Measurements from ENCODE around the gene IP6K1. TPM values are rescaled to one million over a fixed set of nuclear protein-coding genes. Genes with fewer than 3 reads are reported as not detected.

The IP6K1 gene
- polyA plus RNA-seq, 1 donor (not counting 4 experiments of a cell fraction or from before 2014, with no cell fraction given), result 24.5 TPM

- Histone ChIP-seq H3K9ac (ENCODE audit: control insufficient read depth, extremely low read depth, insufficient read depth, low read length) (no peak overlapping the region), H3K9me3 (ENCODE audit: control insufficient read depth, low read depth, low read length) (no peaks in the 10 kb centered on the region), H3K9me1 (ENCODE audit: control insufficient read depth, extremely low read depth, insufficient read depth, low read length) (no peaks in the 10 kb centered on the region), H3K4me2 (ENCODE audit: control insufficient read depth, extremely low read depth, insufficient read depth, low read depth, low read length) (no peak overlapping the region), H2AFZ (ENCODE audit: control insufficient read depth, low read length) (no peak overlapping the region), H4K20me1 (ENCODE audit: control insufficient read depth, extremely low read depth, insufficient read depth, low read length) (no peaks in the 10 kb centered on the region), H3K36me3 (ENCODE audit: control insufficient read depth in 2 of 2, extremely low read depth in 1 of 2, insufficient read depth in 2 of 2, low read length in 2 of 2) (peaks cover 7 to 15% of the 10 kb centered on the region in 2 experiments), H3K79me2 (ENCODE audit: control insufficient read depth, insufficient read depth, low read length) (peaks cover 24% of the 10 kb centered on the region), H3K27ac (ENCODE audit: control insufficient read depth, insufficient read depth, low read length) (no peak overlapping the region), H3K4me3 (ENCODE audit: control insufficient read depth in 2 of 3, extremely low read depth in 1 of 3, insufficient read depth in 2 of 3, low read depth in 1 of 3, low read length in 3 of 3) (no peak overlapping the region), H3K4me1 (ENCODE audit: control insufficient read depth, extremely low read depth, insufficient read depth, low read length) (peaks cover 12% of the 10 kb centered on the region), H3K27me3 (ENCODE audit: control insufficient read depth, extremely low read depth, insufficient read depth, low read length) (no peaks in the 10 kb centered on the region)
- TF ChIP-seq EZH2 (IDR thresholded peaks at IDR 0.05; ENCODE audit: low read length), result no peak
- TF ChIP-seq, protein P1, sequence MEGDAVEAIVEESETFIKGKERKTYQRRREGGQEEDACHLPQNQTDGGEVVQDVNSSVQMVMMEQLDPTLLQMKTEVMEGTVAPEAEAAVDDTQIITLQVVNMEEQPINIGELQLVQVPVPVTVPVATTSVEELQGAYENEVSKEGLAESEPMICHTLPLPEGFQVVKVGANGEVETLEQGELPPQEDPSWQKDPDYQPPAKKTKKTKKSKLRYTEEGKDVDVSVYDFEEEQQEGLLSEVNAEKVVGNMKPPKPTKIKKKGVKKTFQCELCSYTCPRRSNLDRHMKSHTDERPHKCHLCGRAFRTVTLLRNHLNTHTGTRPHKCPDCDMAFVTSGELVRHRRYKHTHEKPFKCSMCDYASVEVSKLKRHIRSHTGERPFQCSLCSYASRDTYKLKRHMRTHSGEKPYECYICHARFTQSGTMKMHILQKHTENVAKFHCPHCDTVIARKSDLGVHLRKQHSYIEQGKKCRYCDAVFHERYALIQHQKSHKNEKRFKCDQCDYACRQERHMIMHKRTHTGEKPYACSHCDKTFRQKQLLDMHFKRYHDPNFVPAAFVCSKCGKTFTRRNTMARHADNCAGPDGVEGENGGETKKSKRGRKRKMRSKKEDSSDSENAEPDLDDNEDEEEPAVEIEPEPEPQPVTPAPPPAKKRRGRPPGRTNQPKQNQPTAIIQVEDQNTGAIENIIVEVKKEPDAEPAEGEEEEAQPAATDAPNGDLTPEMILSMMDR (optimal IDR thresholded peaks at IDR 0.05 in 1 of 3, IDR thresholded peaks at IDR 0.05 in 1 of 3, conservative IDR thresholded peaks at IDR 0.05 in 1 of 3; ENCODE audit: extremely low read depth in 1 of 3, insufficient read depth in 2 of 3, low read length in 3 of 3), result no peak
- no peak for DNase-seq (ENCODE audit: low read depth, low spot score)
- no peak for FAIRE-seq
- dilution Hi-C loops (cut with MboI; ENCODE audit: extremely low pct_ligation_motif_present, low sequenced_read_pairs), result loop anchor here (25.0 kb wide), 1 partner anchor 114 kb away; the partner anchor contains the start of genes CAMKV and TRAIP
These were observed 38.4 kb downstream of the IP6K1 start for GRCh38 chr3:49747792-49748480.

DNA sequence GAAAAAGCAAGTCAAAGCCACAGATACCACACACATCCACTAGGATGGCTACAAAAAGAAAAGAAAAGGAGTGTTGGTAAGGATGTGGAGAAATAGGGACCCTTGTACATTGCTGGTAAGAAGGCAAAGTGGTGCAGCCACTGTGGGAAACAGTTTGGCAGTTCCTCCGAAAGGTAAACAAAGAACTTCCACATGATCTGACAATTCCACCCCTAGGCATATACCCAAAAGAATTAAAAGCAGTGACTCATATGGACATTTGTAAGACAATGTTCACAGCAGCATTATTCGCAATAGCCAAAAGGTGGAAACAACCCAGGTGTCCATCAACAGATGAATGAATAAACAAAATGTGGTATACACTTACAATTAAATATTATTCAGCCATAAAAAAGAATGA lies 40.4 kb downstream of the IP6K1 start:
- H3K27me3 ChIP-seq (ENCODE audit: control insufficient read depth, extremely low read depth, insufficient read depth, low read length), result no peaks in the 10 kb centered on the region
- FAIRE-seq, result peak; percentile 89
- no peak for DNase-seq (ENCODE audit: low read depth, low spot score)
- no peak overlapping the region for H3K4me2 ChIP-seq (ENCODE audit: control insufficient read depth, extremely low read depth, insufficient read depth, low read depth, low read length)
- no peak for TF ChIP-seq EZH2 (IDR thresholded peaks at IDR 0.05; ENCODE audit: low read length)
- TF ChIP-seq, protein P1 (optimal IDR thresholded peaks at IDR 0.05 in 1 of 3, IDR thresholded peaks at IDR 0.05 in 1 of 3, conservative IDR thresholded peaks at IDR 0.05 in 1 of 3; ENCODE audit: extremely low read depth in 1 of 3, insufficient read depth in 2 of 3, low read length in 3 of 3), result no peak
- H4K20me1 ChIP-seq (ENCODE audit: control insufficient read depth, extremely low read depth, insufficient read depth, low read length), result no peaks in the 10 kb centered on the region
- H3K4me3 ChIP-seq (ENCODE audit: control insufficient read depth in 2 of 3, extremely low read depth in 1 of 3, insufficient read depth in 2 of 3, low read depth in 1 of 3, low read length in 3 of 3), result no peak overlapping the region
- H3K36me3 ChIP-seq (ENCODE audit: control insufficient read depth in 2 of 2, extremely low read depth in 1 of 2, insufficient read depth in 2 of 2, low read length in 2 of 2), result peaks cover 7 to 15% of the 10 kb centered on the region in 2 experiments
- H3K79me2 ChIP-seq (ENCODE audit: control insufficient read depth, insufficient read depth, low read length), result peaks cover 20% of the 10 kb centered on the region
- no peak overlapping the region for H3K9ac ChIP-seq (ENCODE audit: control insufficient read depth, extremely low read depth, insufficient read depth, low read length)
- H3K4me1 ChIP-seq (ENCODE audit: control insufficient read depth, extremely low read depth, insufficient read depth, low read length), result peaks cover 12% of the 10 kb centered on the region
- no peaks in the 10 kb centered on the region for H3K9me1 ChIP-seq (ENCODE audit: control insufficient read depth, extremely low read depth, insufficient read depth, low read length)
- no peak overlapping the region for H3K27ac ChIP-seq (ENCODE audit: control insufficient read depth, insufficient read depth, low read length)
- H3K9me3 ChIP-seq (ENCODE audit: control insufficient read depth, low read depth, low read length), result no peaks in the 10 kb centered on the region
- dilution Hi-C loops (cut with MboI; ENCODE audit: extremely low pct_ligation_motif_present, low sequenced_read_pairs), result loop anchor here (25.0 kb wide), 1 partner anchor 116 kb away; the partner anchor contains the start of genes CAMKV and TRAIP
- no peak overlapping the region for H2AFZ ChIP-seq (ENCODE audit: control insufficient read depth, low read length)
